A204.1 (cell line): ENCODE results near the gene ZFP36L1.

Experiments
- FAIRE-seq: peaks from 2 replicates; lab custom pipeline; 2012; peaks lifted over from hg19 to GRCh38; lab: Jason Lieb, UNC

Gene ZFP36L1

DNA sequence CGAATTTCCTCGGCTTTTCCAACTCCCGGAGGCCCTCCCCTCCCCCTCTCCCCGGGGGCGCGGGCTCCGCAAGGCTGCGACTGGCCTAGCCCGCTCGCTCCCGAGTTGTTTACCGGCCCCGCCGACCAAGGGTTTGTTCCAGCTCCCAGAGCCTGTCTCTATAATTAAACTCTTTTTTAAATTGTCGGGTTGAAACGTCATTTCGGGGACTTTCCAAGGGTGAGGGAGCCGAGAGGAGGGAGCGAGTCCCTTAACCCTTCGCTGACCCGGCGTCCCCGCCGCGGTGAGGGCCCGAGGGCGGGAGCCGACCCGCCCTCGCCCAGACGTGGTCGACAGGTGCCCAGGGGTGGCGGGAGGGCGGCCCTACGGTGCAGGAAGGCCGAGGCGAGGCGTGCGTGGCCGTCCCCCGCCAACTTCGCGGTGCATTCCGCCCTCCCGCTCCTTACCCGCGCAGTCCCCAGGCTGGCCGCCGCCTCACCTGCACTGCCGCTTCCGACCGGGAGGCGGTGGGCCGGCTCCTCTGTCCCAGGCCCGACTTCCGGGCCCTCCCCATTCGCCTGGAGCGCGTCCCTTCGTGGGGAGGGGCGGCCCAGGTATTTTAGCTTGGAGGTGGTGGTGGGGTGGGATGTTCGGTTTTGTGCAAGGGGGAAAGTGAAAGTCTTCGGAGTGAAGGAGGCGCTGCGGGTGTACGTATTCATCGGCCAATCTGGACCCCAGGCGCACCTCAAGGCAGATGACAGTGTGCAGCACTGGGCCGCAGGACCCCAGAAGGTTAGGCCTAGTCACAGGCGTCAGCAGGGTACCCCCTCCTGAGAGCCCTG is 2.9 kb upstream of the ZFP36L1 start:
- no peak for FAIRE-seq

DNA sequence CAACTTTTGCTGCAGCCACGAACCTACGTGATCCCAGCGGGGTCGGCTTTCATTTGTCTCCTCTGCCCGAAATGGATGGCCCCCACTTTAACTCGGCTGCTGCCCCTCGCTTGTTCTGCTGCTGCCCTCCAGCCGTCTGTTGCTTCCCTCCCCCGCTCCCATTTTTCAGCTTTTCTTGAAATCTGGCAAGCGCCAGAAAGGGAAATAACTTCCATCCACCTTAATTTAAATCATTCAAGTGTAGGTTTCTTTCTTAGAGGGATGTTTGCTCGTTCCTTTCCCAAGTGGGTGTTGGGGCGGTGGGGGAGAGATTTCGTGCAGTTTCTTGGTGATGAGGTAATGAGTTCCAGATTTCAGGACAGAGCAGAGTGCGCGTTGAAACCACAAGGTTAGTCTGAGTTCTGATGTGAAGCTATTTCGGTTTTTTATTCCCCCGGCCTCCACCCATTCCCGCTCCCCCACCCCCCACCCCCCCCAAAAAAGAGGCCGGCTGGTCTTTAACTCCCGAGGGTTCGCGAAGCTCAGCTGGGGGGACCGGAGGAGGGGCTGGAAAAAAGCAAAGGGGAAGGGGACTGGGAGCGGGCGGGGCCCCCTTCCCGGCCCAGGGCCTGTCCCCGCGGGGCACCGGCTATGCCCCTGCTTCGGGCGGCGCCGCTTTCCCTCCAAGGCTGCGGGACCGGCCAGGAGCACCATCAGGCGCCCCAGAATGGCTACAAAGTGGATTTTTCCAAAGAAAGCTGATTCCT is 2.2 kb upstream of the ZFP36L1 start:
- FAIRE-seq: no peak

DNA sequence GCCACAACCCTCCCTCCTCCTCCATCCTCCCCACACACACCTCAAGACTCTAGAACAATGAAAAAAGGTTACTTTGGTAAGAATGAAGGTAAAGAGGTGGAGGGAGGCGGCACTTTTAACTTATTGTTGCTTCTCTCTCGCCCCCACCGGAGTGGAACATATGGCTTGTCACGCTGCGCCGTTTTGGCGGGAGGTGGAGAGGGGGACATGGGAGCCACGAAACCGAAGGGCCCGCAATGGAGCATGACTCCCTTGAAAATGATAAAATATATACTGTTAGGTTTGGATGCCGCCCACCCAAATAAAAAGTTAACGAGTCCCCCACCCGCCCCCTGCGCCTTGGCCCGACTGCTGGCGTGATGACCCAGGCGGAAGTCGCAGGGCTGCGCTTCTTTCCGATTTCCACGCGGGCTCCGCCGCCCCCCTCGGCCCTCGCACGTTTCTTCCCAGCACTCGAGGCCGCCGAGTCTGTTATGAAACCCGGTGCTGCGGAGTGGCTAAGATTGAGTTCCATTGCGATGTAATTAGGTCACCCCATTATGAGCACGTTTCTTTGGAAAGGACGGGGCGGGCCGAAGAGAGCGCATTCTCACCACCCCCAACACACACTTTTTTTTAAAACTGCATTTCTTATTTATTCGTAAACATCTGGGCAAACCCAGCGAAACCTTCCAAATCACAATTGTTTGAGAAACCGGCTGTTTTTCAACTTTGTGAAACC is 1.4 kb upstream of the ZFP36L1 start:
- no peak for FAIRE-seq

DNA sequence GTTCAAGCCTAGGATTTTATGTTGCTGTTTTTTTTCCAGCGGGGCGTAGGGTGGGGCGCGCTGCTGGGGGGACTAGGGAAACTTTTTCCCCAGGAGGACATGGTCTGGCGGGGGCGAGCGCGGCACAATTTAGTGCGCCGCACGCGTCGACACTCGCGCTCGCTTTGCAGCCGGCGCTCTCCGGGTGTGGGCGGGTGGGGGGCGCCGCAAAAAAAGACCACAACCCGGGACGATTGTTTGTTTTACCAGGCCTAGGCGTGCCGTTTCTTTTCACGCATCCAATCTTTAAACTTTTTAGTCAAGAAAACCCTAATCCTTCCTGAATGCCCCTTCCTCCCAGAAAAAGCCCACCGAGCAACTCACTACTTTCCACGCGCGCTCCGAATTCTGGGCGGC is 865 bp upstream of the ZFP36L1 start:
- FAIRE-seq: no peak

DNA sequence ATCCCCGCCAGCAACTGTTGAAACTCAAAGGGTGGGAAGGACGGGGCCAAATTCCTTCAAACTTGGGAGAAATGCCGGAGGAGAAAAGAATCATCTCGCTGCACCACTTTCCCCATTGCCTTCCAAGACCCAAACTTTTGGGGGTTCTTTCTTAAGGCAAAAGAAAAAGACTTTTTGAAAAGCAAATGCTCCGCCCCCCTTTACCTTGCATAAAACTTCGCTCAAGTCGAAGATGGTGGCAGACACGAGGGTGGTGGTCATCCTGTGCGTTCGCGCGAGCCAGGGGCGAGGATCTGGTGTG is 239 bp downstream of the ZFP36L1 start:
- no peak for FAIRE-seq

DNA sequence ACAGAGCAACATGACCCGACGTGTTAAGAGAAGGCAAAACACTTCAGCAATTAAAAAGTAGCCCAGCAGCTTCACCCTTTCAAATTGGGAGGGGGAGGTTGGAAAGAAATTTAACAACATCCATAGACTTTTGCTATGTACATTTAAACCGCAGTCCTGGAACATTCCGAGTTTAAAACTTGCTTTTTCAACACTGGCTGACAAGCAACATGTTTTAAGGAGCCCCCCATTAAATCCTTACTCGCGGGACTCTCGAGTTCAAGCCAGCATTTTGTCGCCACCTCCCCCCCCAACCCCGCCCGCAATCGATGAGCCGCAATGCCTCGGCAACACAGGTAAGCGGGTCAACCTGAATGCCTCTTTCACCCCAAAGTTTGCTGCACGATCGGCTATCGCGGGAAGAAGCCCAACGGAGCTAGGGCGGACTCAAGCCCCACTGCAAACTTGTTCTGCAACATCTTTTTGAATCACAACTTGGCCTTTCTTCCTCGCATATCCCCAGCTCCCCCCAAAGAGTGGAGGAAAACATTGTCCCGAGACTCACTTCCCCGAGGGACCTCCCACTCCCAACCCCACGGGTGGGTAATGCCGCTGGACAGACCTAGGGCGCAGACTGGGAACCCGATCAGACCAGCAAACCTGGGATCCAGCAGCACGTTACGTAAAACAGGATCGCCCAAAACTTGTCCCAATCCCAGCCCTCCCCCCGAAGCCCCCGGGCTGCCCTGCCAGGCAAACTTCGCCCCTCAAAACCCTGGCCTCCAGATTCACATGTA is 777 bp downstream of the ZFP36L1 start:
- no peak for FAIRE-seq

DNA sequence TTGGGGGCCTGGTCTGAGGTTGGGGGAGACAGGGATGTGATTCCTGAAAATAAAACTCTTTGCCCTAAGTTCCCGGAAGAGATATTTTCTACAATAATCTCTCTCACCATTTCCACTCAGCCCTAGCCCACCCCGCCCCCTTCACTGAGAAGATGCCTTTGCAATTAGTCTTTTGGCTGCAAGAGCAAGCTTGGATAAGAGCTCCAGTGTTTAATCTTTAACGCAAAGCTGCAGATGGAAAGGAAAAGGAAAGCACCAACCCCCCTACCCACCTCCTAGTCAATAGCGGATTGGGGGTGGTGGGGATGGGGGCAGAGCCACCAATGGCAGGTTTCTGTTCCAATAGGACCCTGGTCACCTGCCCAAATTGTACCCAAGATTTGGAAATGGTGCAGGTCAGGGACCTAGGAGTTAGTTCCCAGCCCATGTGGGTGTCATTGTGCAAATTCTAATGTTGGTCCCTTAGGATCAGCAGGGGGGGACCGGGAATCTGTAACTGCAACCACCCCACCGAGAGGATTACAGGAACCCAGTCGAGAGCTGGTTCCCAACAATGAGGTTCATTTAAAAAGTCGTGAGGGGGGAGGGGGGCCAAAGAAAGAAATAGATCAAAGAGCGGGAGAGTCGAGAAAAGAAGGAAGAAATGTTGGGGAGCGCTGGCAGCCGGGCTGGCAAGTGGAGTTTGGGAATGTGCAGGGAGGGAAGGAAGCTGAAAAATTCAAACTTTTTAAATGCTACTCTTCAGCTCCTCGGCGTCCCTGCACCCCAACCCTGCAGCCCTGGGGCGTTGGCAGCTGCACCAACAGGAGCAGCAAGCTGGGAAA is 1.6 kb downstream of the ZFP36L1 start:
- no peak for FAIRE-seq

DNA sequence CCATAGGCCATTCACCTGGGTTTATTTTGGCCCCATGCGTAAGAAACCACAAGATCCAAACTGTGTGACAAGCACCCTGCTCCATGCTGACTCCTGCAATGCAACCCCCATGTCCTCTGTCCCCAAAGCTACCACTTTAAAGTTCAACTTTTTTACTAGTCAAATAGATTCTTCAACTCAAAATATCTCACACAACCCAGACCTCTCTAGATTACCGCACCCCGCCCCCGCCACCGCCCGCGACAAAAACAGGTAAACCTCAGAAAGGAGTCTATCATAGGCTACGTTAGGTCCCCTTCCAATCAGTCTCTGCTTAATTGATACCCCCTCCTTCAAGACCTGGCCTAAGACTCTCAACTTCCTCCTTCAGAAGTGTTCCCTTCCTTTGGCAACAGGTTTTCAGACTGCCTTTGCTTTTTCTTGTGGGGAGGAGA is 2.2 kb downstream of the ZFP36L1 start:
- no peak for FAIRE-seq

DNA sequence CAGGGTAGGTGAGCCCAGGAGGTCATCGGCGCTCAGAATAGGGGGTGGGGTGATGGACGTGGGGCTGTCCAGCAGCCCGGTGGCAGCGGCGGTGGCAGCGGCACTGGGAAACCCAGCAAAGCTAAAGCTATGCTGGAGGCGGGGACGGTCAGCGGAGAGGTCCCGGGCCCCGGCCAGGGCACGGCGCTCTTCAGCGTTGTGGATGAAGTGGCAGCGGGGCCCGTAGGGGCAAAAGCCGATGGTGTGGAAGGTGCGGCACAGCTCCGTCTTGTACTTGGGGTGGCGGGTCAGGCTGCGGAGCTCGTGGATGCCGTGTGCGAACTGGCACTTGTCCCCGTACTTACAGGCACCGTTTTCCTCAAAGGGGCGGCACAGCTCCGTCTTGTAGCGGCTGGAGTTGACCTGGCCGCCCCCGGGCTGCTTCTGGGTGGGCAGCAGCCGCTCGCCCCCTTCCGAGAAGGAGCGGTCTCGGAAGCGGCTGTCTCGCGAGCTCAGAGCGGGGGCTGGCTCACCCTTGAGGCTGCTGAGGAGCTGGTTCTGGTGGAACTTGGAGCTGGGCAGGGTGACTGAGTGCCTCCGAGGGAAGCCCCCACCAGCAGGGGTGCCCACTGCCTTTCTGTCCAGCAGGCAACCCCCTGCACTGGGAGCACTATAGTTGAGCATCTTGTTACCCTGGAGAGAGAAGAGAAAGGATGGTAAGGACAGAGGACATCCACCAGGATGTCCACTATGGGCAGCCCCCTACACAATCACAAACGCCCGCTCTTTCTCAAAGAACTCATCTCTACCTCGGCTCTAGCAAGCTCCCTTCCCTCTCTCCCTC is 2.8 kb downstream of the ZFP36L1 start:
- FAIRE-seq: no peak

DNA sequence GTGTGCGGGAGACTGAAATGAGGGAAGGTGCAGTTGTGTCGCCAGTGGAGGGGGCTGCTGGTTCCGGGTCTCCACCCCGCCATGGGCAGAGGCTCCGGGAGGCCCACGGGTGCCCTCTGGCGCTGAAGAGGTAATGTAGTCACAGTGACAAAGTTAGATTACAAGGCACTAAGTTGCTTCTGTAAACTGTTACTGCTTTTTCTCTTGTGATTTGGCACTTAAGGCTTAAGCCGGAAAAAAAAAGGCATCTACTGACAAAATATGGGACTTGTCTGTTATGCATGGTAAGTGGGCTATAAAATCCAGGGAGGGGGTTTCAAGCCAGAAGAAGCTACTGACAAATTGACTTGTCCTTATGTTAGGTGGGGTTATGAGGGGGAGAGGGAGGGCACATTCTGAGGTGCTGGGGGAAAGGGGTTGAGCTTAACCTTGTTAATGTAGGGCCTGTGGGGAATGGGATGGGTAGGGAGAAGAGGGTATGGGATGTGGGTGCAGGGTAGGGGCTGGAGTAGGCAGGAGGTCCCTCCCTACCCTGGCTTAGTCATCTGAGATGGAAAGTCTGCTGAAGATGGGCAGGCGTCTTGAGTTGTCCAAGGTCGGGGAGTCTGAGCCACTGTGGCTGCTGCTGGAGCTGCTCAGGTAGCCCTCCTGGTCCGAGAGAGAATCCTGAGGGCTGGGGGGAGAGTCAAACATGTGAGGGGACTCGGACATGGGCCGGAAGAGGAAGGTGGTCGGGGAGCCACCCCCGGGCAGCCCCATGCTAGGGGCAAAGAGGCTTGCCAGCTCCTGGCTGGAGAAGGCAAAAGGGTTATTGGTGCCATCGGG is 3.7 kb downstream of the ZFP36L1 start:
- FAIRE-seq: no peak

DNA sequence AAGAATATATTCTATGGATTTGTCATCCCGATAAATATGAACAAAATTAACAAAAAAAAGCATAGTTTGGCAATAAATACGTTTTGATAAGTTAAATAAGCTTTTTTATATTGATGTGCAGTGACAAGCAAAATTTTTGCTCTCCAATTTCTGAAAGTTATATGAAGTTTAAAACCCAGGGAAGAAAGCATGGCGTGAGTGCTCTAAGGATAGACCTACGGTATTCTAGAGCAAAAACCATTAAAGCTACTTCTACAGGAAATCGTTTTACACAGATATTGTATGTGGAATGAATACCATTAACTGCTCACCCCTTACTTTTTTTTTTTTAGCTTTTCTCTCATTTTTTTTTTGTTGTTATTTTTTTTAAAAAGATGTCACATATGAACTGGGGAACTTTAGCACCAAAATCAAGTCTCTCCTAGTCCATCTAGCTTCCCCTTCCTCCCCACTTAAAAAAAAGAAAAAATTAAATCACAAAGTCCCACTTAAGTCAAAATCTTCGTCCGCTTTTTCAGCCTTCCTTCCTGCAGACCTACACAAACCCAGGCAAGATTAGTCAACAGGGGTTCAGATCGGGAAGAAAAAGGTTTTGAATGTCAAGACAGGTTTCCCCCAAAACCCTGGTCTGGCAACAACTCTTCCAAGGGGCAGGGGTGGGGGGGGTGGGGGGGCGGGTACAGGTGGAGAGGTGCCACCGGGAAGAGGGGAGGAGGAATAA is 4.4 kb downstream of the ZFP36L1 start:
- no peak for FAIRE-seq

DNA sequence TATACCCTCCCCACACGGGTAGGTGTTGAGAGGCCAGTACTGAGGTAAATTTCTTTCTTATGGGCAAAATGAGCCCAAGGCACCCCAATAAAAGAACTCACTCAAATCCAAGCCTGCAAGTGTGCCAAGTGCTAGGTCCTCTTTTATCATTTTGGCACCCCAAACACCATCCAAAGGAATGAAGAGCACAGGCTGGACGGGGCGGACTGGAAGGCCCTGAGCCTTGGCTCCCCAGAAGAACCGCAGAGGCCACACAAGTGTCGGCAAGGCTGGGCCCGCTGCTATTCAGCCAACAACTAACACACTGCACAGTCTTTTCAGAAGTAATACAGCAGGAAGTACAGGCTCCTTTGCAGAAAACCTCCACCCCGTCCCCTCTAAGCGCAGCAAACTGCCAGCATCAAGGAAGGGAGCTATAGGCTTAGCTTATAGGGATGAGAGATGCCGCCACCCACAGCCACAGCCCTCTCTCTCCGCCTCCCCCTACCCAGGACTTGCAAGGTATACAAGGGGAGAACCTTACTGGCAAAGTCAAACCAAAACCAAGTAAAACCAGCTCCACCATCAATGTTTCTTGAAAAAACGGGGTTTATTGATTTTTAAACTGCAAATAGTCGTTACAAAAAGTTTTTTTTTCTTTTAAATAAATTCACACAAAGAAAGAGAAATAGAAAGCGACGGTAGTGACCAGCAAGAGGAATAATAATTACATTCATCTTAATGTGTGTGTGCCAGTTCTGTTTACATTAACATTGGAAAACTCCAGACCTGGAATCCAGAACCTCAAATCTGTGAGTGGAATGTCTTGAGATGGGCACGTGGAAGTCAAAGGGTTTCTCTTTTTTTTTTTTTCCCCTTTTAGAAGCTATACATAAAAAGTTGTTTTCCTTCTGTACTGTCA is 5.5 kb downstream of the ZFP36L1 start:
- no peak for FAIRE-seq

DNA sequence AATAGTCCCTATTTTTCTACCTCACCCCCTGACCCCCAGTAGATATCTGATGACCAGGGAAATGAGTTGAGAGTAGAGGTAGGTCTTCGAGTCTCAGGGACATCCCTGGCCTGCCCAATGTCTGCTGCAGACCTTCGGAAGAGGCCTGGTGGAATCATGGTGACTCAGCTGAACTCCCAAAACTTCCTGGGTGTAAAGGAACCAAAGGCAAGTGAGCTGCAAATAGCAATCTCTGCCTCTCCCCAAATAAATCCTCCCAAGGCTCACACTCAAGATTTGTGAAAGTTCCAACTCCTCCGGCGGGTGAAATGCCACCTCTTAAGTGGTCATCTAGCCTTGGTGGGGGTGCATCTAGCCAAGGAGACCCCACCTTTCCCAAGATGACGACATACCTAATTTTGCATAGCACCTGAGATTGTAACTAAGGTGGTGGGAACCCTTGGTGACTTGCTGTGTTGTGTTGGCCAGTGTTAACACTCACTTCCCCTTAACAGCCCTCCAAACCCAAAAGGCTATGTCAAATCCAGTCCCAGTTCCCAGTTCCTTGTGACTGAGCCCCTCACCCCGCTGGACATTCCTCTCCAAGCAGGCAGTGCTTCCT is 6.3 kb downstream of the ZFP36L1 start:
- no peak for FAIRE-seq

DNA sequence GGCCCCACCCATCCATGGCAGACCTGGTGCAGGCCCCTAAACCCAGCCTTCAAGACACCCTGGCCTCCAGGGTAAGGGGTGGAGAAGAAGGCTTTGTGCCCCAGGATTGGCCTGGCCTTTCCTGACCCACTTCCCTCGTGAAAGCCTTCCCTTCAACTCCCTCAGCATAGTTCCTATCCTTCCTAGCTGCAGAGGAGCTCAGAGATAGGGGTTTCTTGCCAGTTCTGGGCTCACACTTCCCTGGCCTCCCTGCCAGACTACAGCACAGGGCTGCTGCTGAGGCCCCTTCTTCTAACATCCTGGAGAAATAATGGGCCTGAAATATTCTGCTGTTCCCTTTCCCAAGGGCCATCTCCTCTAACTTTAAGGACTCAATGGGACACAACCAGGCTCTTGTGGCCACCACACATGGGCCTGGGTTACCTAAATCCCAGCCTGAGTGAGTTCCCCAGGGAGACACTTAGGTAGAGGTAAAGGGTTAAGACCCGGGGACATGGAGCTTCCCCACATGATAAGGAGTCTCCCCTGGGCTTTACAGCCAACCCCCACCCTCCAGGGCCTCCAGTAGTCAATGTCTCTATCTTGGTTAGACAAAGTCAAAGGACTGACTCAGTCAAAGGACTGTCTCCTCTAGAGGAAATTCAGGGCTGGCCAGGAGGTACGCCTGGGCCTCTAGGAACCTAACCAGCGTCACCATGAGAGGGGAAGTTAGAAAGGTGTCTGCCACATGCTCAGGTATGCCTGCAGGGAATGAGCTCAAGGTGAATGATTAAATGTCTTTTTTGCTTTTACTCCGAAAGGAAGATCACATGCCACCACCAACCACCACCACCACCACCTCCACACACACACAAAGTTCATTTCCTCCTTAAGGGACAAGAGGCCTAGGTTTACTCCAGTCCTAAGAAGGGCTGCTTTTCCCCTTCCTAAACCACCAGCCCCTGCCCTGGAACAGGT is 7.1 kb downstream of the ZFP36L1 start:
- FAIRE-seq: no peak

DNA sequence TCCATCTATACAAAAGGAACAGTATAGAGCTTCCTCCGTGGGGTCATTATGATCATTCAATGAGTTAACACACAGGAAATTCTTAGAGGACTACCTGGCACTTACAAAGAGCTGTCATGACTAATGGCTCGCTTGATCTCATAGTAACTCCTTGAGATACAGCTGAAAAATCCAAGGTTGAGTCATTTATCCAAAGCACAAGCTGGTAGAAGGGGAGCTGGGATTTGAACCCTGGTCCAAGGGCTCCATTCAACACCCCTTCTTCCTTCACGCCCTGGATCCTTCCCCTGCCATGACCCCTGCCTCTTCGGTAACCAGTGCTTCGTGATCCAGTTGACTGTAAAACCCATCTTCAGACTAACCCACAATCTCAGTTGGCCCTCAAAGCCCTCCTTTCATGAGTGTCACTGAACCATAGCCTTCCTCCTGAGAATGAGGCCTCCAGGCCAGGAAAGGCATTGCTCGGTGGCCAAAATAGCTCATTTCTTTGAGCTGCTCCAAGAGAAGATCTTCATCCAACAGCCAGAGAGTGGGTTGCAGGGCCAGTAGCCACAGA is 7.8 kb downstream of the ZFP36L1 start:
- no peak for FAIRE-seq
